NCI-H1694 treated with DMSO at 0.1 percent for 48 hours (cell line): ENCODE measurements around the gene UCK1.

ENCODE experiments used
- DNase-seq: peaks from one replicate; lab custom pipeline; 2025; lab: John Stamatoyannopoulos, UW

Gene UCK1

GRCh38 chr9:131530920-131531832 is at the start of gene UCK1:
Gene UCK1, minus strand, starts transcription at chr9:131531263. Its CDS starts 89 bp downstream, at chr9:131531174.
- DNase-seq = peak; percentile 55

- DNase-seq = no peak
Observed at GRCh38 chr9:131580358-131580757, 49.3 kb upstream of the UCK1 start.

GRCh38 chr9:131579789-131580211 is 48.7 kb upstream of the UCK1 start:
- DNase-seq = no peak

- DNase-seq = no peak
Observed at GRCh38 chr9:131578731-131579504, 47.9 kb upstream of the UCK1 start.

- peak; percentile 71 for DNase-seq
Observed at GRCh38 chr9:131578021-131578420, 47.0 kb upstream of the UCK1 start.

- peak; percentile 51 for DNase-seq
Observed at GRCh38 chr9:131577005-131578000, 46.2 kb upstream of the UCK1 start.

GRCh38 chr9:131575946-131576853 is 45.1 kb upstream of the UCK1 start:
- DNase-seq = no peak

- DNase-seq = no peak
Observed at GRCh38 chr9:131574730-131575640, 43.9 kb upstream of the UCK1 start.

- DNase-seq = no peak
Observed at GRCh38 chr9:131567910-131568309, 36.8 kb upstream of the UCK1 start.

GRCh38 chr9:131566158-131566557 is 35.1 kb upstream of the UCK1 start:
- no peak for DNase-seq

GRCh38 chr9:131565369-131565768 is 34.3 kb upstream of the UCK1 start:
- DNase-seq = no peak

- no peak for DNase-seq
Observed at GRCh38 chr9:131562032-131562959, 31.2 kb upstream of the UCK1 start.

- no peak for DNase-seq
Observed at GRCh38 chr9:131559421-131560000, 28.4 kb upstream of the UCK1 start.

GRCh38 chr9:131557855-131558548 is 26.9 kb upstream of the UCK1 start:
- DNase-seq = no peak

GRCh38 chr9:131555841-131556673 is 25.0 kb upstream of the UCK1 start:
- DNase-seq = no peak

- no peak for DNase-seq
Observed at GRCh38 chr9:131554843-131555351, 23.8 kb upstream of the UCK1 start.
